BLaER1 treated with 17β-estradiol and CSF1 and Interleukin-3, amounts not matched to agents 10 nM and 100 nM (cell line): ENCODE data around the gene TMEM131.
A peak's percentile ranks its signal among the peaks of the same experiment; 100 is the strongest.

Source experiments
- H3K27ac ChIP-seq, 11 experiments: shearing (Covaris generic); formaldehyde crosslinking; 2 replicates each; pipeline ENCODE4 v1.8.1; 2022
- H3K27me3 ChIP-seq, 11 experiments: shearing (Covaris generic); formaldehyde crosslinking; 2 replicates each; pipeline ENCODE4 v1.8.1; 2022
- H3K36me3 ChIP-seq, 11 experiments: shearing (Covaris generic); formaldehyde crosslinking; 2 replicates each; pipeline ENCODE4 v1.8.1; 2022
- H3K4me1 ChIP-seq, 10 experiments: shearing (Covaris generic); formaldehyde crosslinking; 2 replicates each; pipeline ENCODE4 v1.8.1; 2022
- H3K4me2 ChIP-seq, 11 experiments: shearing (Covaris generic); formaldehyde crosslinking; 2 replicates each; pipeline ENCODE4 v1.8.1; 2022
- H3K4me3 ChIP-seq, 10 experiments: shearing (Covaris generic); formaldehyde crosslinking; 2 replicates each; pipeline ENCODE4 v1.8.1; 2022
- H3K9ac ChIP-seq, 11 experiments: shearing (Covaris generic); formaldehyde crosslinking; 2 replicates each; pipeline ENCODE4 v1.8.1; 2022
- H3K9me3 ChIP-seq, 11 experiments: shearing (Covaris generic); formaldehyde crosslinking; replicated peaks in 1 of 11; 2 replicates each; pipeline ENCODE4 v1.8.1; 2022
- H4K20me1 ChIP-seq, 11 experiments: shearing (Covaris generic); formaldehyde crosslinking; 2 replicates each; pipeline ENCODE4 v1.8.1; 2022
- Cebpa-rat ChIP-seq, 11 experiments: shearing (Covaris generic); IDR thresholded peaks; 2 replicates each; pipeline ENCODE4 v1.8.1; 2022

The TMEM131 gene

DNA sequence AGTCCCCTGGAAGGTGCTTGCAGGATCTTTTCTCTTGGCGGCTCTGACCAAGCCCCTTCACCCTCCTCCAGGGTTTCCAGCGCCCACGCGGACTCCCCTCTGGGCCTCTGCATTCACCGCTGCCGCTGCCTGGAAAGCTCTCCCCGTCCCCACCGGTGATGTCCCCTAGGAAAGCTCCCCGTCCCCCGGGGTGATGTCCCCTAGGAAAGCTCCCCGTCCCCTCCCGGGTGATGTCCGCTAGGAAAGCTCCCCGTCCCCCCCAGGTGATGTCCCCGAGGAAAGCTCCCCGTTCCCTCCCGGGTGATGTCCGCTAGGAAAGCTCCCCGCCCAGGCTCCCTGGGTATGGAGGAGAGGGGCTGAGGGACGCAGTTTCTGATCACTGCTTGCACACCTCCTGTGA is 254.5 kb downstream of the TMEM131 start:
- Histone ChIP-seq H3K4me1 (peaks cover 22 to 52% (median 35%) of the 10 kb centered on the region in 10 experiments), H3K9ac (no peak overlapping the region), H3K27ac (no peak overlapping the region), H3K27me3 (no peaks in the 10 kb centered on the region), H3K4me2 (peak overlapping the region in 2 of 11 experiments; percentile 72 to 76; a peak in 2 of 22 replicates), H4K20me1 (no peaks in the 10 kb centered on the region; a peak in 2 of 22 replicates), H3K4me3 (no peak overlapping the region), H3K36me3 (peaks cover 0 to 57% (median 38%) of the 10 kb centered on the region in 11 experiments; a peak in 16 of 22 replicates), H3K9me3 (no peaks in the 10 kb centered on the region)
- TF ChIP-seq Cebpa-rat (IDR thresholded peaks at IDR 0.05), result no peak

DNA sequence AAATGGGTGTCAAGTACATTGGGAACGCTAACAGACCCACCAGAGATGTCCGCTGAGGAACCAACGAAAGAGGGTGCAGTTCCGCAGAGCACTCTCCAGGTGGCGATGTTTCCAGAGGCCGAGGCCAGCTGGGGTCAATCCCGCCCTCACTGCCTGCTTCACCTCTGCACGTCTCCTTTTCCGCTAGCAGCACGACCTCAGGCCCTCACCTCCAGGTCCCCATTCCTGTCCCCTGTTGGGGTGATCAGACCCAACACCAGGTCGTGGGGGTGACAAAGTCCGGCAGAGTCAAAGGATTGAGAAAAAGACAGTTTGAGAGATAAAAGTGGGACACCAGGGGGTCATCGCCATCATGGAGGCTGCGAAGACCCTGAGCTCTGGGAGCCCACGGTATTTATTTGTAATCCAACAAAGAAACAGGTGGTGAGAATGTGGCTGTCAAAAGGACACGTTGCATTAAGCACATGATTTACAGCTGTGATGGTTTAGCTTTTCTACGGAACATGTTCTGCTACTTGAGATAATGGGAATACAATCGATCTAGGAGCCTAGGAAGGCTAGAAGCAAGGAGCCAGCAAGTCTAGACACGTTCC is 255.1 kb downstream of the TMEM131 start:
- Histone ChIP-seq H3K4me2 (no peak overlapping the region), H3K4me3 (no peak overlapping the region)
- TF ChIP-seq Cebpa-rat (IDR thresholded peaks at IDR 0.05), result no peak

DNA sequence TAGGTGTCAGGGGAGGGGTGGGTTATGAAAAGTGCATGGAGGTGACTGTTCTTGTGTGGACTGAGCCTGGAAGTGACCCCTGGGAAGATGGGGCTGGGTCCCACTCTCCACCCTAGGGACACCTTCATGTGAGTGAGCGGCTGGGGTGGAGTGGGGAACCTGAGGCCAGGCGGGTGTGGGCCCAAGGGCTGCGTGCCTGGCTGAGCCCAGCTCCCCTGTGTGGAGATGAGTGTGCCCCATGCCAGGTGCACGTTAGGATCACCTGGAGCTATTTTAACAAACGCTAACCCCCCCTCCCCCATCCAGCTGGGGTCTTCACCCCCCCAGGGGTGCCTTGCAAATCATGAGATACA is 255.9 kb downstream of the TMEM131 start:
- no peak overlapping the region for H3K4me2 ChIP-seq
- no peak for TF ChIP-seq Cebpa-rat (IDR thresholded peaks at IDR 0.05)
- H3K27me3 ChIP-seq, result no peaks in the 10 kb centered on the region
- H3K9ac ChIP-seq, result no peak overlapping the region
- H3K36me3 ChIP-seq, result peaks cover 0 to 71% (median 39%) of the 10 kb centered on the region in 11 experiments; a peak in 16 of 22 replicates
- no peaks in the 10 kb centered on the region; a peak in 2 of 22 replicates for H4K20me1 ChIP-seq
- no peak overlapping the region for H3K4me3 ChIP-seq
- H3K9me3 ChIP-seq, result no peaks in the 10 kb centered on the region
- peaks cover 14 to 50% (median 29%) of the 10 kb centered on the region in 10 experiments for H3K4me1 ChIP-seq
- no peak overlapping the region for H3K27ac ChIP-seq

More for the DNA sequence above, 255.1 kb downstream of the TMEM131 start:
- no peaks in the 10 kb centered on the region; a peak in 2 of 22 replicates for H4K20me1 ChIP-seq
- peaks cover 21 to 52% (median 34%) of the 10 kb centered on the region in 10 experiments for H3K4me1 ChIP-seq
- no peaks in the 10 kb centered on the region for H3K9me3 ChIP-seq
- H3K27me3 ChIP-seq, result no peaks in the 10 kb centered on the region
- no peak overlapping the region for H3K27ac ChIP-seq
- H3K9ac ChIP-seq, result no peak overlapping the region
- peaks cover 0 to 62% (median 38%) of the 10 kb centered on the region in 11 experiments; a peak in 16 of 22 replicates for H3K36me3 ChIP-seq

- no peaks in the 10 kb centered on the region for H3K9me3 ChIP-seq
- H3K4me1 ChIP-seq, result peaks cover 14 to 44% (median 27%) of the 10 kb centered on the region in 10 experiments
- H3K27ac ChIP-seq, result no peak overlapping the region
- H3K4me2 ChIP-seq, result no peak overlapping the region
- H3K27me3 ChIP-seq, result no peaks in the 10 kb centered on the region
- H4K20me1 ChIP-seq, result no peaks in the 10 kb centered on the region; a peak in 2 of 22 replicates
- peaks cover 0 to 77% (median 45%) of the 10 kb centered on the region in 11 experiments; a peak in 16 of 22 replicates for H3K36me3 ChIP-seq
- no peak overlapping the region for H3K4me3 ChIP-seq
- H3K9ac ChIP-seq, result no peak overlapping the region
- TF ChIP-seq Cebpa-rat (IDR thresholded peaks at IDR 0.05), result no peak
Observed at GRCh38 chr2:97739020-97739892, 256.5 kb downstream of the TMEM131 start.

- H3K4me3 ChIP-seq, result no peak overlapping the region
- no peaks in the 10 kb centered on the region for H3K9me3 ChIP-seq
- H3K4me1 ChIP-seq, result peaks cover 14 to 36% (median 31%) of the 10 kb centered on the region in 10 experiments
- no peaks in the 10 kb centered on the region for H3K27me3 ChIP-seq
- no peak for TF ChIP-seq Cebpa-rat (IDR thresholded peaks at IDR 0.05)
- no peak overlapping the region for H3K27ac ChIP-seq
- H3K9ac ChIP-seq, result no peak overlapping the region
- no peak overlapping the region for H3K4me2 ChIP-seq
- H3K36me3 ChIP-seq, result peaks cover 0 to 85% (median 53%) of the 10 kb centered on the region in 11 experiments; a peak in 16 of 22 replicates
- H4K20me1 ChIP-seq, result no peaks in the 10 kb centered on the region; a peak in 2 of 22 replicates
Observed at GRCh38 chr2:97738179-97739019, 257.3 kb downstream of the TMEM131 start.

DNA sequence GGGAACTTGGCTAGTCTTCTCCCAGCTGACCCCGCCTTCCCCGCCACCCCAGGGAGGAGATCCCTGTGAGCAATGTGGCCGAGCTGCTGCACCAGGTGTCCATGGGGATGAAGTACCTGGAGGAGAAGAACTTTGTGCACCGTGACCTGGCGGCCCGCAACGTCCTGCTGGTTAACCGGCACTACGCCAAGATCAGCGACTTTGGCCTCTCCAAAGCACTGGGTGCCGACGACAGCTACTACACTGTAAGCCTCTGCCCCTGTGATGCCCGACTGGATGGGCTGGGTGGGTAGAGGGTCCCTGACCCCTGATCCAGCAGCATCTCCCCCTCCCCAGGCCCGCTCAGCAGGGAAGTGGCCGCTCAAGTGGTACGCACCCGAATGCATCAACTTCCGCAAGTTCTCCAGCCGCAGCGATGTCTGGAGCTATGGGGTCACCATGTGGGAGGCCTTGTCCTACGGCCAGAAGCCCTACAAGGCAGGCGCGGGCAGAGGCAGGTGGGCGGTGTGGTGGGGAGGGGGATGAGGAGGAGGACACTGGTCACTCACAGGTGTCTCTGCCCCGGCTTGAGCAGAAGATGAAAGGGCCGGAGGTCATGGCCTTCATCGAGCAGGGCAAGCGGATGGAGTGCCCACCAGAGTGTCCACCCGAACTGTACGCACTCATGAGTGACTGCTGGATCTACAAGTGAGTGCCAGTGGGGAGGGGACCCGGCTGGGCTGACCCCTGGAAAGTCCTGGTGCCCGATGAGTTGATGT is 258.1 kb downstream of the TMEM131 start:
- peaks cover 11 to 35% (median 30%) of the 10 kb centered on the region in 10 experiments for H3K4me1 ChIP-seq
- H3K27ac ChIP-seq, result no peak overlapping the region
- H4K20me1 ChIP-seq, result peaks cover 0 to 5% (median 0%) of the 10 kb centered on the region in 11 experiments; a peak in 2 of 22 replicates
- no peaks in the 10 kb centered on the region for H3K9me3 ChIP-seq
- no peak overlapping the region for H3K4me2 ChIP-seq
- H3K4me3 ChIP-seq, result no peak overlapping the region
- H3K9ac ChIP-seq, result no peak overlapping the region
- TF ChIP-seq Cebpa-rat (IDR thresholded peaks at IDR 0.05), result no peak
- H3K36me3 ChIP-seq, result peaks cover 0 to 93% (median 55%) of the 10 kb centered on the region in 11 experiments; a peak in 16 of 22 replicates
- H3K27me3 ChIP-seq, result no peaks in the 10 kb centered on the region

DNA sequence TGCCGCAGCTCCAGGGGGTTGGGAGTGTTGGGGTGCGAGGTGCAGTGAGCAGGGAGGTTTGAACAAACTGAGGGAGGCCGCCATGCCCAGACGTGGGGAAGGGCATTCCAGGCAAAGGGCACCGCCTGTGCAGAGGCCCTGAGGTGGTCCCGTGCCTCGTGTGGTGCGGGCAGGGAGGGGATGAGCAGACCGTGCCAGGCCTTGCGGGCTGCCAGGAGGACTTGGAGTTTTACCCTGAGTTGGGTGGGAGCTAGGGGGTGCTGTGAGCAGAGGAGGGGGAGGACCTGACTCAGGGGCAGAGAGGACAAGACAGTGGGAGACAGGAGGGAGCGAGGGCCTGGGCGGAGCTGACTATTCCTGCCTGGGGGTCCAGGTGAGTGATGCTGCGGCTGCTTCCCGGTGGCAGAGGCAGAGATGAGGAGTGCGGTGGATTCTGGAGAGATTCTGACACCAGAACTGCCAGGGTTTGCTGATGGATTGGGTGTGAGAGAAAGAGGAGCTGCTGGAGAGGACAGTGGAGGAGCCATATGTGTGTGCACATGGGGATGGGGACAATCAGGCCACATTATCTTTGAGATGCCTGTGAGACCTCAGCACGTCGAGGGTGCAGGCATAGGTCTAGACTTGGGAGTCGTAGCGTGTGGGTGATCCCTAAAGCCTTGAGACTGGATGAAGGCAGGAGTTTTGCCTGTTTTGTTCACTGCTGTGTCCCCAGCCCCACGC is 259.0 kb downstream of the TMEM131 start:
- Histone ChIP-seq H3K9me3 (no peaks in the 10 kb centered on the region), H3K36me3 (peaks cover 0 to 94% (median 55%) of the 10 kb centered on the region in 11 experiments; a peak in 16 of 22 replicates)

More for the DNA sequence above, 259.0 kb downstream of the TMEM131 start:
- no peaks in the 10 kb centered on the region for H3K27me3 ChIP-seq
- H3K4me1 ChIP-seq, result peaks cover 4 to 35% (median 30%) of the 10 kb centered on the region in 10 experiments
- H3K27ac ChIP-seq, result peak overlapping the region in 2 of 11 experiments; percentile 45 to 49; a peak in 4 of 22 replicates
- H3K4me2 ChIP-seq, result no peak overlapping the region
- H3K9ac ChIP-seq, result no peak overlapping the region
- no peak for TF ChIP-seq Cebpa-rat (IDR thresholded peaks at IDR 0.05)
- H3K4me3 ChIP-seq, result no peak overlapping the region
- H4K20me1 ChIP-seq, result peaks cover 0 to 14% (median 0%) of the 10 kb centered on the region in 11 experiments; a peak in 3 of 22 replicates
